22Rv1 (cell line): ENCODE results near the gene RSU1.

Experiments used
- ZFX ChIP-seq: fragments of 450-650 bp; IDR thresholded peaks from 2 replicates; pipeline ENCODE4 v1.6.1; 2017; ENCODE audit warnings: antibody characterized with exemption, borderline replicate concordance
- TF ChIP-seq, protein P1 (sequence below): fragments of 450-650 bp; IDR thresholded peaks from 2 replicates; pipeline ENCODE4 v1.5.1; 2017; ENCODE audit warnings: mild to moderate bottlenecking

DNA sequence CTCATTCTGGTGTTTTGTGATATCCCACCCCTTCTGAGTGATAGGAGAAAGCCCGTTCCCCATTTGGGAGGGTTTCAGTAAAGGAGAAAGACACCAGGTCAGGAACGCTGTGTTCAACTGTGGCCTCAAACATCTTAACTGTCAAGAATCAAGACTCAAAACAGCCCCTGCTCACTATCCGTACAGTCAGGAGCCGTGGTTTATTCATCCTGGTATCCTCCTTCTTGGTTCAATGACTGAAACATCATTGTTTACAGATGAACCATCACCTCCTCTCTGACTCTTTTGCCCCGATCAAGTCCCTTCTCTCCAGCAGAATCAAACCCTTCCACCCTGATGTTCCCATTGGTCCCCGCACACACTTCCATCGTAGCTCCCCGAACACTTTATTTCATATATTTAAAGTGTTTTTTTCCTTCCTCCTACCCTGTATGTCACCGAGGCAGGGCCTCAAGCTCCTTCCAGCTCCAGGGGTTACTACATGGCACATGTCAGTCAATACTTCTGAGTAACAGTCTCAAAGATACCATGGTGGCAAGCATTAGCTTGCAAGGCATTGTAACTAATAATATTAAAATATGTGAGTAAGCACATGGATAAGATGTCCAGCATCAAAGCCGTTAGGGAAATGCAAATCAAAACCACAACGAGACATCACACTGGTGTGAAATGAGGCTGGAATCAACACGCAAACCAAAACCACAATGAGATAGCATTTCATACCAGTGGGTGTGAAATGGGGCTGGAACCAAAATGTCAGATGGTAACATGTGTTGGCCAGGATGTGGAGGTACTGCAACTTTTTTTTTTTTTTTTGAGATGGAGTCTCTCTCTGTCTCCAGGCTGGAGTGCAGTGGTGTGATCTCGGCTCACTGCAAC is 170.8 kb downstream of the RSU1 start:
- TF ChIP-seq, protein P1, sequence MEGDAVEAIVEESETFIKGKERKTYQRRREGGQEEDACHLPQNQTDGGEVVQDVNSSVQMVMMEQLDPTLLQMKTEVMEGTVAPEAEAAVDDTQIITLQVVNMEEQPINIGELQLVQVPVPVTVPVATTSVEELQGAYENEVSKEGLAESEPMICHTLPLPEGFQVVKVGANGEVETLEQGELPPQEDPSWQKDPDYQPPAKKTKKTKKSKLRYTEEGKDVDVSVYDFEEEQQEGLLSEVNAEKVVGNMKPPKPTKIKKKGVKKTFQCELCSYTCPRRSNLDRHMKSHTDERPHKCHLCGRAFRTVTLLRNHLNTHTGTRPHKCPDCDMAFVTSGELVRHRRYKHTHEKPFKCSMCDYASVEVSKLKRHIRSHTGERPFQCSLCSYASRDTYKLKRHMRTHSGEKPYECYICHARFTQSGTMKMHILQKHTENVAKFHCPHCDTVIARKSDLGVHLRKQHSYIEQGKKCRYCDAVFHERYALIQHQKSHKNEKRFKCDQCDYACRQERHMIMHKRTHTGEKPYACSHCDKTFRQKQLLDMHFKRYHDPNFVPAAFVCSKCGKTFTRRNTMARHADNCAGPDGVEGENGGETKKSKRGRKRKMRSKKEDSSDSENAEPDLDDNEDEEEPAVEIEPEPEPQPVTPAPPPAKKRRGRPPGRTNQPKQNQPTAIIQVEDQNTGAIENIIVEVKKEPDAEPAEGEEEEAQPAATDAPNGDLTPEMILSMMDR: no peak
- no peak for TF ChIP-seq ZFX
